H1 (cell line): ENCODE results near the gene BTG2. TPM values are rescaled to one million over a fixed set of nuclear protein-coding genes. Genes with fewer than 3 reads are reported as not detected.

Experiments used
- BACH1 ChIP-seq: IDR thresholded peaks from 2 replicates; pipeline ENCODE4 v1.6.1; 2012; ENCODE audit warnings: low read length, improper control_type of control experiment
- CEBPB ChIP-seq: IDR thresholded peaks from 2 replicates; pipeline ENCODE4 v1.6.1; 2012; ENCODE audit warnings: low read depth, low read length
- CREB1 ChIP-seq: IDR thresholded peaks from 2 replicates; pipeline ENCODE4 v1.6.1; 2012; ENCODE audit warnings: inconsistent platforms
- JUN ChIP-seq: IDR thresholded peaks from 2 replicates; pipeline ENCODE4 v1.6.1; 2011; ENCODE audit warnings: low read depth, mild to moderate bottlenecking, improper control_type of control experiment, low read length
- KDM1A ChIP-seq: fragments of 200-600, 300-600 bp; sonication (generic); IDR thresholded peaks from 2 replicates; pipeline ENCODE4 v1.7.1; 2016; ENCODE audit warnings: mild to moderate bottlenecking, low read length, borderline replicate concordance
- KDM4A ChIP-seq: IDR thresholded peaks from one replicate; pipeline ENCODE4 v1.7.1; 2012; ENCODE audit warnings: low read depth, mild to moderate bottlenecking, moderate library complexity, low read length, inconsistent platforms; ENCODE audit not compliant: severe bottlenecking
- KDM5A ChIP-seq: fragments of 200-600 bp; IDR thresholded peaks from 2 replicates; pipeline ENCODE4 v1.7.1; 2012; ENCODE audit warnings: mild to moderate bottlenecking, low read length, inconsistent platforms, mixed read lengths
- NANOG ChIP-seq: IDR thresholded peaks from 2 replicates; pipeline ENCODE4 v1.6.1; 2011; ENCODE audit warnings: low read length, low read depth, mild to moderate bottlenecking, inconsistent platforms; ENCODE audit not compliant: insufficient read depth, poor library complexity, severe bottlenecking
- NRF1 ChIP-seq: IDR thresholded peaks from 2 replicates; pipeline ENCODE4 v1.6.1; 2011; ENCODE audit warnings: mild to moderate bottlenecking, low read depth, low read length, improper control_type of control experiment
- RFX5 ChIP-seq: IDR thresholded peaks from 2 replicates; pipeline ENCODE4 v1.6.1; 2011; ENCODE audit warnings: low read depth, low read length, improper control_type of control experiment, borderline replicate concordance
- RXRA ChIP-seq: IDR thresholded peaks from 2 replicates; pipeline ENCODE4 v1.6.1; 2011; ENCODE audit warnings: low read depth, mild to moderate bottlenecking, low read length, moderate library complexity; ENCODE audit not compliant: insufficient read depth
- SIRT6 ChIP-seq: IDR thresholded peaks from one replicate; pipeline ENCODE4 v1.7.1; 2012; ENCODE audit warnings: low read length, inconsistent platforms
- SP1 ChIP-seq: IDR thresholded peaks from 2 replicates; pipeline ENCODE4 v1.6.1; 2011; ENCODE audit warnings: low read depth, low read length
- SP2 ChIP-seq: IDR thresholded peaks from 2 replicates; pipeline ENCODE4 v1.6.1; 2012; ENCODE audit warnings: mild to moderate bottlenecking, low read length, inconsistent platforms
- SRF ChIP-seq: IDR thresholded peaks from 2 replicates; pipeline ENCODE4 v1.6.1; 2011; ENCODE audit warnings: mild to moderate bottlenecking, low read depth, low read length, moderate library complexity
- TAF1 ChIP-seq: IDR thresholded peaks from 2 replicates; pipeline ENCODE4 v1.6.1; 2011; ENCODE audit warnings: mild to moderate bottlenecking, low read depth, low read length
- ZNF274 ChIP-seq: IDR thresholded peaks from 2 replicates; pipeline ENCODE4 v1.7.0; 2012; ENCODE audit warnings: low read length, borderline replicate concordance; ENCODE audit errors: extremely low read depth
- polyA plus RNA-seq, 7 experiments: library from polyadenylated mRNA; depleted of rRNA in 3 of 7; stranded (reverse) in 5 of 7; unstranded in 2 of 7; fragments of >200 nt in 5 of 7; fragments of 200-250 nt in 2 of 7; gene quantifications; 1 replicate in 5 of 7; 2 replicates in 1 of 7; 4 replicates in 1 of 7; pipeline versions ENCODE4 v1.2.1 to v1.2.3, GENCODE V29; 2011 to 2013; ENCODE audit warnings: missing spikeins in 2 of 7, mixed read lengths in 2 of 7
- total RNA-seq: library from RNA; stranded (reverse); fragmentation: NEBNext Ultra II Directional; extraction: Animal tissue kit (Norgen Biotek cat#: 25700); gene quantifications from 2 replicates; pipeline ENCODE4 v1.2.1, GENCODE V29; 2021
- TF ChIP-seq, protein P1 (sequence below): IDR thresholded peaks from 2 replicates; pipeline ENCODE4 v1.6.1; 2011; ENCODE audit warnings: low read depth, mild to moderate bottlenecking, low read length; ENCODE audit not compliant: insufficient read depth
- TF ChIP-seq, protein P2 (sequence below), 3 experiments: IDR thresholded peaks; 1 replicate in 2 of 3; 2 replicates in 1 of 3; pipeline versions ENCODE4 v1.5.1 to v1.6.1; 2011; ENCODE audit warnings: low read length in 3 of 3, mild to moderate bottlenecking in 3 of 3, inconsistent platforms in 2 of 3, low read depth in 1 of 3, moderate library complexity in 1 of 3; ENCODE audit not compliant: insufficient read depth in 1 of 3; ENCODE audit errors: control extremely low read depth in 1 of 3
- TF ChIP-seq, protein P3 (sequence below): IDR thresholded peaks from 2 replicates; pipeline ENCODE4 v1.6.1; 2012; ENCODE audit warnings: inconsistent platforms
- TF ChIP-seq, protein P4 (sequence below): IDR thresholded peaks from 2 replicates; pipeline ENCODE4 v1.6.1; 2012; ENCODE audit warnings: inconsistent platforms

The BTG2 gene
- total and polyA plus RNA-seq, 2 of the 8 experiments (the other 6 are each of a cell fraction or from before 2014, with no cell fraction given): 4.8 to 11.0 TPM

DNA sequence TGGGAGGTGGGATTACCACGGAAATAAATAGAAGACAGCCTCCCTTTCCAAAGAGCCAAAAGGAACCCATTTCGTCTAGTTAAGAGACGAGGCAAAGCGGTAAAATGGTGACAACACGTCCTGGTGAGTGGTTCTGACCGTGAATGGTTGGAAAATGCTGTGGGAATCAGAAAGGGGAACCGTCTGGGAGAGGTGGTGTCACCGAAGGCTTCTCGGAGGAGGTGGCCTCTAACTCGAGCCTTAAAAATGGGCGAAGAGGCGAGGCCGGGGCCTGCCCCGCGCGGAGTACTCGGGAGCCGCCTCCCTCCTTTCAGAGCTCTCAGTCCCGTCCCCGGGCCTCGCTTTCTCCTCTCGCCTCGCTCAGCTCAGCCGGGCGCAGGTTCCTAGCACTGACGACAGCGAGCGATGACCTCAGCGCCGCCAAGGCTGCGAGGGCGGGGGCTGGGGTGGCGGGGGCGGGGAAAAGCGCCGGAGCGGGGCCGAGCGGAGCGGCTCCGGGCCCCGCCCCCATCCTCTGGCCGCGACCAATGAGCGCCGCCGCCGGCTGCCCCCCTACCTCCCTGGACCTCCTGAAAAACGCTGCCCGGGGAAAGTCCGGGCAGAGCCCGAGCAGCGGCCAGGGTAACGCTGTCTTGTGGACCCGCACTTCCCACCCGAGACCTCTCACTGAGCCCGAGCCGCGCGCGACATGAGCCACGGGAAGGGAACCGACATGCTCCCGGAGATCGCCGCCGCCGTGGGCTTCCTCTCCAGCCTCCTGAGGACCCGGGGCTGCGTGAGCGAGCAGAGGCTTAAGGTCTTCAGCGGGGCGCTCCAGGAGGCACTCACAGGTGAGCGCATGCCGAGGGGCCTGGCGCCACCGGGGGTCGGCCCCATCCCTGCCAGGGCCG is at the start of gene BTG2 (continued):
- TF ChIP-seq, protein P1, sequence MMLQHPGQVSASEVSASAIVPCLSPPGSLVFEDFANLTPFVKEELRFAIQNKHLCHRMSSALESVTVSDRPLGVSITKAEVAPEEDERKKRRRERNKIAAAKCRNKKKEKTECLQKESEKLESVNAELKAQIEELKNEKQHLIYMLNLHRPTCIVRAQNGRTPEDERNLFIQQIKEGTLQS: no peak
- no peak for TF ChIP-seq NRF1
- TF ChIP-seq SP1: no peak
- TF ChIP-seq, protein P2, sequence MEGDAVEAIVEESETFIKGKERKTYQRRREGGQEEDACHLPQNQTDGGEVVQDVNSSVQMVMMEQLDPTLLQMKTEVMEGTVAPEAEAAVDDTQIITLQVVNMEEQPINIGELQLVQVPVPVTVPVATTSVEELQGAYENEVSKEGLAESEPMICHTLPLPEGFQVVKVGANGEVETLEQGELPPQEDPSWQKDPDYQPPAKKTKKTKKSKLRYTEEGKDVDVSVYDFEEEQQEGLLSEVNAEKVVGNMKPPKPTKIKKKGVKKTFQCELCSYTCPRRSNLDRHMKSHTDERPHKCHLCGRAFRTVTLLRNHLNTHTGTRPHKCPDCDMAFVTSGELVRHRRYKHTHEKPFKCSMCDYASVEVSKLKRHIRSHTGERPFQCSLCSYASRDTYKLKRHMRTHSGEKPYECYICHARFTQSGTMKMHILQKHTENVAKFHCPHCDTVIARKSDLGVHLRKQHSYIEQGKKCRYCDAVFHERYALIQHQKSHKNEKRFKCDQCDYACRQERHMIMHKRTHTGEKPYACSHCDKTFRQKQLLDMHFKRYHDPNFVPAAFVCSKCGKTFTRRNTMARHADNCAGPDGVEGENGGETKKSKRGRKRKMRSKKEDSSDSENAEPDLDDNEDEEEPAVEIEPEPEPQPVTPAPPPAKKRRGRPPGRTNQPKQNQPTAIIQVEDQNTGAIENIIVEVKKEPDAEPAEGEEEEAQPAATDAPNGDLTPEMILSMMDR (IDR thresholded peaks at IDR 0.05; ENCODE audit: control extremely low read depth in 1 of 3, insufficient read depth in 1 of 3, low read depth in 1 of 3, low read length in 3 of 3): no peak
- no peak for TF ChIP-seq KDM5A
- no peak for TF ChIP-seq RXRA
- TF ChIP-seq TAF1: peak; percentile 84
- peak; percentile 83 for TF ChIP-seq KDM4A
- TF ChIP-seq NANOG: no peak
- TF ChIP-seq, protein P3, sequence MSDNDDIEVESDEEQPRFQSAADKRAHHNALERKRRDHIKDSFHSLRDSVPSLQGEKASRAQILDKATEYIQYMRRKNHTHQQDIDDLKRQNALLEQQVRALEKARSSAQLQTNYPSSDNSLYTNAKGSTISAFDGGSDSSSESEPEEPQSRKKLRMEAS: peak; percentile 17; the same call in 1 of the 2 replicates
- TF ChIP-seq SIRT6: no peak
- no peak for TF ChIP-seq CEBPB
- TF ChIP-seq RFX5: no peak
- peak; percentile 81 for TF ChIP-seq CREB1
- TF ChIP-seq BACH1: no peak; the same call in 1 of the 2 replicates
- TF ChIP-seq SRF: no peak
- no peak for TF ChIP-seq ZNF274
- TF ChIP-seq, protein P4, sequence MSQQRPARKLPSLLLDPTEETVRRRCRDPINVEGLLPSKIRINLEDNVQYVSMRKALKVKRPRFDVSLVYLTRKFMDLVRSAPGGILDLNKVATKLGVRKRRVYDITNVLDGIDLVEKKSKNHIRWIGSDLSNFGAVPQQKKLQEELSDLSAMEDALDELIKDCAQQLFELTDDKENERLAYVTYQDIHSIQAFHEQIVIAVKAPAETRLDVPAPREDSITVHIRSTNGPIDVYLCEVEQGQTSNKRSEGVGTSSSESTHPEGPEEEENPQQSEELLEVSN: no peak
- TF ChIP-seq SP2: no peak
- no peak for TF ChIP-seq KDM1A
- TF ChIP-seq JUN: no peak
